Smooth muscle cell (in vitro differentiated cells): ENCODE results near the gene CLIC5. TPM values are rescaled to one million over a fixed set of nuclear protein-coding genes. Genes with fewer than 3 reads are reported as not detected.
A peak's percentile ranks its signal among the peaks of the same experiment; 100 is the strongest.
"Not testable (repeated sequence)": the region's sequence is repeated elsewhere in the genome, so short reads cannot be mapped to it uniquely, and the experiment has no call there.

Source experiments
- DNase-seq: peaks from one replicate; lab custom pipeline; 2025; ENCODE audit not compliant: unreplicated experiment; lab: John Stamatoyannopoulos, UW
- H2AFZ ChIP-seq: fragments of 200-600 bp; sonication (generic); 2 replicates; pipeline ENCODE4 v1.6.0; 2016; ENCODE audit warnings: antibody characterized with exemption, low read depth, mild to moderate bottlenecking
- H3F3A ChIP-seq: fragments of 200-600 bp; sonication (generic); 2 replicates; pipeline ENCODE4 v1.6.0; 2017; ENCODE audit warnings: antibody characterized with exemption, low read depth
- H3K27ac ChIP-seq: fragments of 200-600 bp; sonication (generic); 2 replicates; pipeline ENCODE4 v1.5.1; 2016; ENCODE audit warnings: low read depth, mild to moderate bottlenecking
- H3K27me3 ChIP-seq: fragments of 200-600 bp; sonication (generic); 2 replicates; pipeline ENCODE4 v1.6.1; 2016; ENCODE audit warnings: low read depth, mild to moderate bottlenecking
- H3K36me3 ChIP-seq: fragments of 200-600 bp; sonication (generic); 2 replicates; pipeline ENCODE4 v1.5.1; 2016; ENCODE audit warnings: low read depth
- H3K4me1 ChIP-seq: fragments of 200-600 bp; sonication (generic); 2 replicates; pipeline ENCODE4 v1.5.1; 2016; ENCODE audit warnings: low read depth
- H3K4me2 ChIP-seq: fragments of 200-600 bp; sonication (generic); 2 replicates; pipeline ENCODE4 v1.6.0; 2016; ENCODE audit warnings: mild to moderate bottlenecking
- H3K4me3 ChIP-seq: fragments of 200-600 bp; sonication (generic); 2 replicates; pipeline ENCODE4 v1.5.1; 2016; ENCODE audit warnings: mild to moderate bottlenecking
- H3K79me2 ChIP-seq: fragments of 200-600 bp; sonication (generic); 2 replicates; pipeline ENCODE4 v1.6.0; 2016; ENCODE audit warnings: low read depth, mild to moderate bottlenecking
- H3K9ac ChIP-seq: fragments of 200-600 bp; sonication (generic); 2 replicates; pipeline ENCODE4 v1.6.0; 2016; ENCODE audit warnings: low read depth
- H3K9me3 ChIP-seq: fragments of 200-600 bp; sonication (generic); replicated peaks from 2 replicates; pipeline ENCODE4 v1.5.1; 2016; ENCODE audit warnings: low read depth
- H4K20me1 ChIP-seq: fragments of 200-600 bp; sonication (generic); 2 replicates; pipeline ENCODE4 v1.6.0; 2016; ENCODE audit warnings: low read depth
- CTCF ChIP-seq: fragments of 200-600 bp; sonication (generic); IDR thresholded peaks from 2 replicates; pipeline ENCODE4 v1.5.1; 2017; ENCODE audit warnings: borderline replicate concordance, mild to moderate bottlenecking, antibody characterized with exemption; ENCODE audit not compliant: insufficient read depth, poor library complexity, severe bottlenecking
- WGBS: methylation state at CpG from one replicate; pipeline ENCODE4 v1.1.7; 2016; ENCODE audit warnings: low lambda C conversion rate; 5-methylcytosine and 5-hydroxymethylcytosine counted together
- polyA plus RNA-seq: library from polyadenylated mRNA; unstranded; fragments of >200 nt; fragmentation: Nextera tagmentation; extraction: Ambion mirVana; gene quantifications from 2 replicates; pipeline ENCODE4 v1.2.1, GENCODE V29; 2016
- total RNA-seq: library from RNA; depleted of rRNA; stranded (reverse); fragments of >200 nt; gene quantifications from 2 replicates; pipeline ENCODE4 v1.2.3, GENCODE V29; 2014

CLIC5 gene
- total and polyA plus RNA-seq, 2 experiments from 2014 or later = 0.97 to 4.4 TPM

- H3K79me2 ChIP-seq, H3K9ac ChIP-seq, H3K4me2 ChIP-seq, H3K9me3 ChIP-seq, H2AFZ ChIP-seq, H3K4me3 ChIP-seq, H3K27ac ChIP-seq, H3K27me3 ChIP-seq, H4K20me1 ChIP-seq, DNase-seq, H3K36me3 ChIP-seq: not testable (repeated sequence)
- WGBS = 97% methylated on average over 8 of the region's 8 CpGs
- Histone ChIP-seq H3K4me1 (peaks cover 33% of the 10 kb centered on the region), H3F3A (peaks cover 14% of the 10 kb centered on the region)
- peak; percentile 14 for TF ChIP-seq CTCF
These were observed 89.2 kb downstream of the CLIC5 start for GRCh38 chr6:45926423-45926822.

GRCh38 chr6:45924763-45925342, 90.8 kb downstream of the CLIC5 start:
- Histone ChIP-seq H2AFZ (peak overlapping the region; percentile 67), H3K27me3 (no peaks in the 10 kb centered on the region), H3K9me3 (no peaks in the 10 kb centered on the region), H3K36me3 (no peaks in the 10 kb centered on the region), H3K27ac (no peak overlapping the region), H3K9ac (no peak overlapping the region), H3K4me1 (peaks cover 30% of the 10 kb centered on the region), H3K4me3 (no peak overlapping the region), H3F3A (peaks cover 14% of the 10 kb centered on the region), H3K4me2 (peak overlapping the region; percentile 64), H3K79me2 (no peaks in the 10 kb centered on the region), H4K20me1 (no peaks in the 10 kb centered on the region)
- TF ChIP-seq CTCF = no peak
- DNase-seq = no peak
- 34% methylated on average over 6 of the region's 6 CpGs for WGBS

GRCh38 chr6:45923831-45924391, 91.7 kb downstream of the CLIC5 start:
- Histone ChIP-seq H3K27ac (peak overlapping the region; percentile 75), H3K4me2 (peak overlapping the region; percentile 66)

More at GRCh38 chr6:45923831-45924391, 91.7 kb downstream of the CLIC5 start:
- Histone ChIP-seq H3F3A (peaks cover 14% of the 10 kb centered on the region), H2AFZ (no peak overlapping the region), H3K9me3 (no peaks in the 10 kb centered on the region), H3K79me2 (no peaks in the 10 kb centered on the region), H3K4me1 (peaks cover 26% of the 10 kb centered on the region), H3K27me3 (no peaks in the 10 kb centered on the region), H3K4me3 (no peak overlapping the region), H3K36me3 (no peaks in the 10 kb centered on the region), H3K9ac (peak overlapping the region; percentile 25), H4K20me1 (no peaks in the 10 kb centered on the region)
- TF ChIP-seq CTCF = no peak
- 17% methylated on average over 5 of the region's 5 CpGs for WGBS
- no peak for DNase-seq
